DMS153 treated with DMSO at 0.1 percent for 48 hours (cell line): ENCODE measurements around the gene RNASE7.

Source experiments
- DNase-seq: peaks from one replicate; lab custom pipeline; 2025; ENCODE audit not compliant: unreplicated experiment; lab: John Stamatoyannopoulos, UW

Gene RNASE7

GRCh38 chr14:21066882-21067502 is 24.8 kb downstream of the RNASE7 start:
- DNase-seq, result peak; percentile 14

GRCh38 chr14:21068521-21069387 is 26.6 kb downstream of the RNASE7 start:
- peak; percentile 82 for DNase-seq

- peak; percentile 16 for DNase-seq
These were observed 27.4 kb downstream of the RNASE7 start for GRCh38 chr14:21069388-21070082.

DNA sequence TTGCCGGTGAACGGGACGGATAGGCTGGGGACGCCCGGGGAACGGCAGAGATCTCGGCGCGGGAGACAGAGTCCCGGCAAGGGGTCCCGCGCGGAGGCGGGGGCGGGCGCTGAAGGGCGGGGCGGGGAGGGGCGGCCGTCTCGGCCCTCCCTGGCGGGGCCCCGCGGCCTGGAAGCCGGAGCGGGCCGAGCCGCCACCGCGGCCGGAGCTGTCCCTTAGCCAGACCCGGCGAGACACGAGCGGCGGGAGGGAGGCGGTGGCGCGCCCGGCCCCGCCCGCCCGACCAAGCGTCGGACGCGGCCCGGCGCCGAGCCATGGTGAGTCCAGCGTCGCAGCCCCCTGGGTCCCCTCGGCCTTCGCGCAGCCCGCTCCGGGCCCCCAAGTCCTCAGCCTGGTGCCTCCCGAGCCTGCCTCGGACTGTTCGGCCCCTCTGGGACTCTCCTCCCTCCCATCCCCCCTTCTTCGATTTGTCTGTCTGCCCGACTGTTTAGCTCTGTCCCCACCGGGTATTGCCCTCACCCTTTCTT is 28.0 kb downstream of the RNASE7 start, which contains the start of gene ARHGEF40:
Gene ARHGEF40 (plus strand): TSS at position 222 of the 527 bp plus-strand sequence. CDS start 93 bp downstream, at position 315.
- DNase-seq, result peak; percentile 16

GRCh38 chr14:21070610-21071224 is 28.6 kb downstream of the RNASE7 start:
- DNase-seq, result peak; percentile 16

- DNase-seq, result peak; percentile 66
These were observed 29.3 kb downstream of the RNASE7 start for GRCh38 chr14:21071225-21072030.

- DNase-seq, result no peak
These were observed 29.9 kb downstream of the RNASE7 start for GRCh38 chr14:21072031-21072473.

GRCh38 chr14:21072781-21073339 is 30.7 kb downstream of the RNASE7 start:
- no peak for DNase-seq

- no peak for DNase-seq
These were observed 31.8 kb downstream of the RNASE7 start for GRCh38 chr14:21073921-21074320.

GRCh38 chr14:21074398-21075272 is 32.5 kb downstream of the RNASE7 start:
- DNase-seq, result no peak

- no peak for DNase-seq
These were observed 33.7 kb downstream of the RNASE7 start for GRCh38 chr14:21075719-21076437.

- DNase-seq, result no peak
These were observed 35.5 kb downstream of the RNASE7 start for GRCh38 chr14:21077672-21078071.

- no peak for DNase-seq
These were observed 36.1 kb downstream of the RNASE7 start for GRCh38 chr14:21078287-21078686.

GRCh38 chr14:21078726-21079125 is 36.6 kb downstream of the RNASE7 start:
- DNase-seq, result no peak

- no peak for DNase-seq
These were observed 39.5 kb downstream of the RNASE7 start for GRCh38 chr14:21081521-21082142.

DNA sequence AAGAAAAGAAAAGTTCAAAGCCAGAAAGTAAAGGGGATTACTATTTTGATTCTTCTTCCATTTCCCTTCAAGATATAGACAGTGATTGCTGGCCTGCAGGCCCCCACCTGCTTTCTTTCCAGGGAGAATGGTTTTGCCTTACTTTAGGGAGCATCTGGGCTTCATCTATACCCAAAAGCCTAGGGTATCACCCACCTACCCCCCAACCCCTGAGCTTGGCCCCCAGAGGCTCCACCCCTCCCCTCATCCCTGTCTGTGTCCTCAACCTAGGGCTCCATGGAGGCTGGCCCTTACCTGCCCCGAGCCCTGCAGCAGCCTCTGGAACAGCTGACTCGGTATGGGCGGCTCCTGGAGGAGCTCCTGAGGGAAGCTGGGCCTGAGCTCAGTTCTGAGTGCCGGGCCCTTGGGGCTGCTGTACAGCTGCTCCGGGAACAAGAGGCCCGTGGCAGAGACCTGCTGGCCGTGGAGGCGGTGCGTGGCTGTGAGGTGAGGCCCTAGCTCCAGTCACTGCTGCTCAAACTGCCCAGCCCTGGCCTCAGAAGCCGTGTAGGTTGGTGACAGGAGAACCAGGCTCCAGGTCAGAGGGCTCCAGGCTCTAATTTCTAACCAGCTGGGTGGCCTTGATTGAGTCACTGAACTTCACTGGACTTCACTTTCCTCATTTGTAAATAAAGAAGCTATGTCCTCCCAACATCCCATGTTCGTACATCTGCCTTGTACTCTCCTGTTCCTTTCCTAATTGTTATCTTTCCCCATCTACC is 41.6 kb downstream of the RNASE7 start:
- DNase-seq, result no peak

GRCh38 chr14:21084396-21084795 is 42.2 kb downstream of the RNASE7 start:
- no peak for DNase-seq
